GM19468 (cell line): Measurements from ENCODE around the gene LYSMD1.

Source experiments
- ATAC-seq: cut with Tn5 transposase; IDR thresholded peaks from one replicate; pipeline ENCODE4 v1.9.1; 2021; ENCODE audit warnings: mild to moderate bottlenecking, moderate library complexity, moderate number of reproducible peaks; ENCODE audit not compliant: unreplicated experiment; ENCODE audit errors: extremely low read depth

Gene LYSMD1

GRCh38 chr1:151176514-151177045 is 10.9 kb upstream of the LYSMD1 start:
- ATAC-seq: no peak

GRCh38 chr1:151175863-151176262 is 10.2 kb upstream of the LYSMD1 start, which contains the start of gene TMOD4:
TMOD4 (minus strand) TSS chr1:151175981; CDS start chr1:151174875, 1,106 bp downstream.
- ATAC-seq: no peak

GRCh38 chr1:151175041-151175741 is 9.5 kb upstream of the LYSMD1 start:
- no peak for ATAC-seq

GRCh38 chr1:151171190-151171589 is 5.5 kb upstream of the LYSMD1 start:
- no peak for ATAC-seq

- ATAC-seq: no peak
Observed at GRCh38 chr1:151167116-151167515, 1.4 kb upstream of the LYSMD1 start.

- ATAC-seq: no peak
Observed at GRCh38 chr1:151166505-151166956, 829 bp upstream of the LYSMD1 start.

GRCh38 chr1:151165281-151165737 is 393 bp downstream of the LYSMD1 start:
- ATAC-seq: no peak

- no peak for ATAC-seq
Observed at GRCh38 chr1:151164732-151165280, 896 bp downstream of the LYSMD1 start.

GRCh38 chr1:151159373-151159772 is 6.3 kb downstream of the LYSMD1 start:
- ATAC-seq: no peak

- no peak for ATAC-seq
Observed at GRCh38 chr1:151158751-151159251, 6.9 kb downstream of the LYSMD1 start.

- ATAC-seq: no peak
Observed at GRCh38 chr1:151158326-151158725, 7.4 kb downstream of the LYSMD1 start.

GRCh38 chr1:151157067-151157531 is 8.6 kb downstream of the LYSMD1 start:
- no peak for ATAC-seq

GRCh38 chr1:151156515-151156819 is 9.2 kb downstream of the LYSMD1 start, which contains the start of gene TNFAIP8L2:
TNFAIP8L2 (plus strand) TSS chr1:151156649; CDS start chr1:151158698, 2,049 bp downstream.
- ATAC-seq: no peak

GRCh38 chr1:151147665-151148064 is 18.0 kb downstream of the LYSMD1 start:
- ATAC-seq: no peak

GRCh38 chr1:151147132-151147503 is 18.6 kb downstream of the LYSMD1 start:
- no peak for ATAC-seq

- peak; percentile 89 for ATAC-seq
Observed at GRCh38 chr1:151146412-151147131, 19.1 kb downstream of the LYSMD1 start, which contains the start of gene SEMA6C. SEMA6C (minus strand) TSS chr1:151146631; CDS start chr1:151142621, 4,010 bp downstream.

GRCh38 chr1:151146072-151146411 is 19.7 kb downstream of the LYSMD1 start:
- no peak for ATAC-seq

- ATAC-seq: no peak
Observed at GRCh38 chr1:151145304-151146071, 20.2 kb downstream of the LYSMD1 start.

- ATAC-seq: no peak
Observed at GRCh38 chr1:151144474-151145303, 21.0 kb downstream of the LYSMD1 start.
